Vagina (tissue), 2 donors: Measurements from ENCODE around the gene CIB2. TPM values are rescaled to one million over a fixed set of nuclear protein-coding genes. Genes with fewer than 3 reads are reported as not detected.

ENCODE experiments used
- DNase-seq, 2 donors: peaks; one replicate each; pipeline ENCODE4 v3.0.0-alpha.2; 2017; ENCODE audit errors: extremely low spot score in 2 of 2
- H3K27ac ChIP-seq: fragments of 200-600 bp; sonication (generic); one replicate; pipeline ENCODE4 v1.5.1; 2019
- H3K27me3 ChIP-seq: fragments of 200-600 bp; sonication (generic); one replicate; pipeline ENCODE4 v1.5.1; 2019
- H3K36me3 ChIP-seq, 2 donors: fragments of 200-600 bp; sonication (generic); one replicate each; pipeline ENCODE4 v1.5.1; 2017 to 2019
- H3K4me1 ChIP-seq: fragments of 200-600 bp; sonication (generic); one replicate; pipeline ENCODE4 v1.5.1; 2019
- H3K4me3 ChIP-seq, 2 donors: fragments of 200-600 bp; sonication (generic); 1 replicate in 1 of 2; 2 replicates in 1 of 2; pipeline ENCODE4 v1.5.1; 2016 to 2019
- H3K9me3 ChIP-seq: fragments of 200-600 bp; sonication (generic); one replicate; pipeline ENCODE4 v1.5.1; 2019
- CTCF ChIP-seq, 3 experiments: fragments of 450-650 bp in 2 of 3; fragments of 200-600 bp in 1 of 3; sonication (generic) in 1 of 3; IDR thresholded peaks; one replicate each; pipeline ENCODE4 v1.5.1; 2017 to 2019; ENCODE audit warnings: antibody characterized with exemption in 3 of 3, mild to moderate bottlenecking in 2 of 3, moderate library complexity in 2 of 3
- POLR2A ChIP-seq, 2 donors: fragments of 450-650 bp; IDR thresholded peaks; one replicate each; pipeline ENCODE4 v1.6.1; 2017; ENCODE audit warnings: antibody characterized with exemption in 2 of 2, mild to moderate bottlenecking in 2 of 2, moderate library complexity in 2 of 2
- POLR2AphosphoS5 ChIP-seq, 2 donors: sonication (generic); formaldehyde crosslinking; IDR thresholded peaks; one replicate each; pipeline ENCODE4 v1.9.0; 2017; ENCODE audit warnings: antibody characterized with exemption in 2 of 2, mild to moderate bottlenecking in 2 of 2, low read depth in 1 of 2; ENCODE audit not compliant: insufficient read depth in 1 of 2
- intact Hi-C: fragments of 100-400 bp; cut with DNase I; formaldehyde crosslinking; loops from one replicate; pipeline ENCODE4 v1.15.1; 2023
- total RNA-seq: library from RNA; depleted of rRNA; stranded (reverse); fragments of >200 nt; gene quantifications from one replicate; pipeline ENCODE4 v1.2.3, GENCODE V29; 2016

Gene CIB2
- total RNA-seq, 1 donor from 2014 or later = 13.0 TPM

GRCh38 chr15:78087951-78088772, 43.1 kb downstream of the CIB2 start:
- Histone ChIP-seq H3K4me1 (peaks cover 12% of the 10 kb centered on the region), H3K27ac (no peak overlapping the region), H3K27me3 (no peaks in the 10 kb centered on the region), H3K4me3 (no peak overlapping the region), H3K9me3 (no peaks in the 10 kb centered on the region), H3K36me3 (no peaks in the 10 kb centered on the region)
- intact Hi-C loops = no loop called here
- no peak for DNase-seq
- no peak for TF ChIP-seq POLR2AphosphoS5 (IDR thresholded peaks at IDR 0.05; ENCODE audit: insufficient read depth in 1 of 2, low read depth in 1 of 2)
- TF ChIP-seq POLR2A (IDR thresholded peaks at IDR 0.05) = no peak
- no peak for TF ChIP-seq CTCF (IDR thresholded peaks at IDR 0.05)

GRCh38 chr15:78085928-78086327, 45.3 kb downstream of the CIB2 start:
- no peak for TF ChIP-seq POLR2A (IDR thresholded peaks at IDR 0.05)
- no peak for TF ChIP-seq POLR2AphosphoS5 (IDR thresholded peaks at IDR 0.05; ENCODE audit: insufficient read depth in 1 of 2, low read depth in 1 of 2)
- no peak for TF ChIP-seq CTCF (IDR thresholded peaks at IDR 0.05)
- Histone ChIP-seq H3K4me3 (no peak overlapping the region), H3K36me3 (no peaks in the 10 kb centered on the region), H3K9me3 (no peaks in the 10 kb centered on the region), H3K27me3 (no peaks in the 10 kb centered on the region), H3K4me1 (no peaks in the 10 kb centered on the region), H3K27ac (no peak overlapping the region)
- intact Hi-C loops = no loop called here
- DNase-seq = no peak

- Histone ChIP-seq H3K36me3 (no peaks in the 10 kb centered on the region), H3K4me1 (no peaks in the 10 kb centered on the region), H3K27ac (no peak overlapping the region), H3K9me3 (no peaks in the 10 kb centered on the region), H3K27me3 (no peaks in the 10 kb centered on the region), H3K4me3 (no peak overlapping the region)
- no peak for TF ChIP-seq CTCF (IDR thresholded peaks at IDR 0.05)
- TF ChIP-seq POLR2AphosphoS5 (IDR thresholded peaks at IDR 0.05; ENCODE audit: insufficient read depth in 1 of 2, low read depth in 1 of 2) = no peak
- no peak for TF ChIP-seq POLR2A (IDR thresholded peaks at IDR 0.05)
- intact Hi-C loops = no loop called here
- DNase-seq = no peak
Observed at GRCh38 chr15:78084449-78084750, 46.8 kb downstream of the CIB2 start.

- H3K27ac ChIP-seq = no peak overlapping the region
- H3K9me3 ChIP-seq = no peaks in the 10 kb centered on the region
- no peak for DNase-seq
- no peaks in the 10 kb centered on the region for H3K4me1 ChIP-seq
- no peak overlapping the region for H3K4me3 ChIP-seq
- intact Hi-C loops = no loop called here
- H3K36me3 ChIP-seq = no peaks in the 10 kb centered on the region
- no peak for TF ChIP-seq CTCF (IDR thresholded peaks at IDR 0.05)
- no peak for TF ChIP-seq POLR2AphosphoS5 (IDR thresholded peaks at IDR 0.05; ENCODE audit: insufficient read depth in 1 of 2, low read depth in 1 of 2)
- TF ChIP-seq POLR2A (IDR thresholded peaks at IDR 0.05) = no peak
- H3K27me3 ChIP-seq = no peaks in the 10 kb centered on the region
Observed at GRCh38 chr15:78083687-78084448, 47.4 kb downstream of the CIB2 start.

GRCh38 chr15:78083186-78083585, 48.1 kb downstream of the CIB2 start:
- H3K9me3 ChIP-seq = no peaks in the 10 kb centered on the region
- H3K36me3 ChIP-seq = no peaks in the 10 kb centered on the region
- TF ChIP-seq POLR2AphosphoS5 (IDR thresholded peaks at IDR 0.05; ENCODE audit: insufficient read depth in 1 of 2, low read depth in 1 of 2) (no peak), POLR2A (IDR thresholded peaks at IDR 0.05) (no peak), CTCF (IDR thresholded peaks at IDR 0.05) (no peak)
- no peak for DNase-seq
- intact Hi-C loops = no loop called here
- no peak overlapping the region for H3K4me3 ChIP-seq
- H3K27ac ChIP-seq = no peak overlapping the region
- no peaks in the 10 kb centered on the region for H3K4me1 ChIP-seq
- H3K27me3 ChIP-seq = no peaks in the 10 kb centered on the region
